Panc1 (cell line): ENCODE data around the gene VWA5B2. TPM values are rescaled to one million over a fixed set of nuclear protein-coding genes. Genes with fewer than 3 reads are reported as not detected.

Experiments used
- ATAC-seq: fragments of 200-7000 bp; cut with Tn5 transposase; 2 replicates; pipeline ENCODE4 v1.9.1; 2020; ENCODE audit warnings: mild to moderate bottlenecking, moderate library complexity
- BruUV-seq: library from RNA; stranded (reverse); fragments of 400-500 nt; replicated peaks from 2 replicates; lab custom pipeline; 2021; lab: Mats Ljungman, UMichigan
- CTCF ChIA-PET: fragments of 300-600 bp; sonication (Branson Sonifier 250); formaldehyde crosslinking; loops from one replicate; lab custom pipeline; 2022; ENCODE audit warnings: antibody characterized with exemption; lab: Charles Lee
- POLR2A ChIA-PET: fragments of 300-600 bp; sonication (Branson Sonifier 250); formaldehyde crosslinking; loops from one replicate; lab custom pipeline; 2022; ENCODE audit warnings: antibody characterized with exemption; lab: Charles Lee
- DNase-seq: peaks from one replicate; pipeline ENCODE4 v3.0.0-alpha.2; 2010; ENCODE audit warnings: low read depth, low spot score
- H3K27ac ChIP-seq: 2 replicates; pipeline ENCODE4 v1.5.1; 2011; ENCODE audit warnings: mild to moderate bottlenecking, low read length, inconsistent platforms
- H3K27me3 ChIP-seq: fragments of 200-500 bp; sonication (Bioruptor generic); 2 replicates; pipeline ENCODE4 v1.6.0; 2014; ENCODE audit warnings: low read length, inconsistent platforms; ENCODE audit not compliant: control insufficient read depth, insufficient read depth
- H3K36me3 ChIP-seq: fragments of 200-500 bp; sonication (Bioruptor generic); 2 replicates; pipeline ENCODE4 v1.5.1; 2014; ENCODE audit warnings: inconsistent platforms, mild to moderate bottlenecking, low read length, moderate library complexity; ENCODE audit not compliant: control insufficient read depth, insufficient read depth
- H3K4me1 ChIP-seq: 2 replicates; pipeline ENCODE4 v1.5.1; 2011; ENCODE audit warnings: inconsistent platforms, mild to moderate bottlenecking, low read length, moderate library complexity; ENCODE audit not compliant: control insufficient read depth, insufficient read depth
- H3K4me3 ChIP-seq, 2 experiments: 2 replicates each; pipeline ENCODE4 v1.5.1; 2011 to 2012; ENCODE audit warnings: low read depth in 2 of 2, low read length in 2 of 2, mild to moderate bottlenecking in 2 of 2, inconsistent platforms in 1 of 2, moderate library complexity in 1 of 2
- H3K9me3 ChIP-seq: fragments of 200-500 bp; sonication (Bioruptor generic); 2 replicates; pipeline ENCODE4 v1.5.1; 2014; ENCODE audit warnings: low read depth, mild to moderate bottlenecking, inconsistent platforms, low read length, moderate library complexity; ENCODE audit not compliant: control insufficient read depth, insufficient read depth
- CTCF ChIP-seq: fragments of 450-650 bp; IDR thresholded peaks from 2 replicates; pipeline ENCODE4 v1.5.1; 2017; ENCODE audit warnings: mild to moderate bottlenecking
- POLR2AphosphoS5 ChIP-seq: IDR thresholded peaks from 2 replicates; pipeline ENCODE4 v1.6.1; 2012; ENCODE audit warnings: mild to moderate bottlenecking, low read depth, low read length, moderate library complexity
- REST ChIP-seq, 2 experiments: IDR thresholded peaks; 2 replicates each; pipeline ENCODE4 v1.6.1; 2011 to 2012; ENCODE audit warnings: low read depth in 2 of 2, control low read depth in 1 of 2, low read length in 1 of 2, mild to moderate bottlenecking in 1 of 2, moderate library complexity in 1 of 2; ENCODE audit not compliant: insufficient read depth in 1 of 2
- SIN3A ChIP-seq: IDR thresholded peaks from 2 replicates; pipeline ENCODE4 v1.6.1; 2012; ENCODE audit warnings: low read depth, mild to moderate bottlenecking, low read length, moderate library complexity, borderline replicate concordance; ENCODE audit not compliant: insufficient read depth
- TCF7L2 ChIP-seq: IDR thresholded peaks from 2 replicates; pipeline ENCODE4 v1.6.1; 2011; ENCODE audit warnings: mild to moderate bottlenecking, low read depth, low read length, inconsistent platforms
- in situ Hi-C: cut with HindIII; loops from 2 replicates; pipeline ENCODE4 v1.10.0; 2016; ENCODE audit warnings: low sequenced_read_pairs, low pct_unique_long_range_greater_than_20kb
- intact Hi-C: fragments of 100-400 bp; cut with micrococcal nuclease; formaldehyde crosslinking; loops from one replicate; pipeline ENCODE4 v1.10.0; 2022; ENCODE audit not compliant: unreplicated experiment
- total RNA-seq: library from RNA; stranded (reverse); gene quantifications from one replicate; pipeline ENCODE4 v1.2.1, GENCODE V29; 2021; ENCODE audit not compliant: unreplicated experiment

Gene VWA5B2
- total RNA-seq, 1 experiment from 2014 or later, result 0.28 TPM

- peaks cover 6% of the 10 kb centered on the region for H3K4me1 ChIP-seq
- TF ChIP-seq CTCF (no peak), REST (IDR thresholded peaks at IDR 0.05; ENCODE audit: insufficient read depth in 1 of 2, low read depth in 2 of 2, low read length in 1 of 2) (no peak), SIN3A (no peak), POLR2AphosphoS5 (no peak), TCF7L2 (no peak)
- ChIA-PET CTCF (no interaction called here), POLR2A (no interaction called here)
- no peak overlapping the region for H3K27ac ChIP-seq
- in situ Hi-C loops, result no loop called here
- no peaks in the 10 kb centered on the region for H3K27me3 ChIP-seq
- intact Hi-C loops, result loop anchor here (5.0 kb wide), 1 partner anchor 92 kb away; no protein-coding TSS in a partner anchor
- no peak overlapping the region for H3K4me3 ChIP-seq
- no TSS peak for BruUV-seq
- ATAC-seq, result no peak
- no peak for DNase-seq
- no peaks in the 10 kb centered on the region for H3K36me3 ChIP-seq
- H3K9me3 ChIP-seq, result no peaks in the 10 kb centered on the region
Observed at GRCh38 chr3:184239708-184240107, 10.3 kb downstream of the VWA5B2 start.

- intact Hi-C loops, result loop anchor here (5.0 kb wide), 1 partner anchor 93 kb away; no protein-coding TSS in a partner anchor
- TF ChIP-seq REST (IDR thresholded peaks at IDR 0.05; ENCODE audit: insufficient read depth in 1 of 2, low read depth in 2 of 2, low read length in 1 of 2) (peak; percentile 95 to 98), CTCF (no peak)
- in situ Hi-C loops, result no loop called here
- Histone ChIP-seq H3K36me3 (peaks cover 2% of the 10 kb centered on the region; the same call in 1 of the 2 replicates), H3K4me3 (no peak overlapping the region), H3K27ac (no peak overlapping the region), H3K9me3 (no peaks in the 10 kb centered on the region), H3K4me1 (peaks cover 6% of the 10 kb centered on the region), H3K27me3 (no peaks in the 10 kb centered on the region)
- POLR2A ChIA-PET, result no interaction called here
- BruUV-seq, result no TSS peak
- DNase-seq (no peak), ATAC-seq (0 out of 2 replicates have a peak, but pooled peaks have one; percentile 7)
- CTCF ChIA-PET, result interaction anchor here (1.4 kb wide), 1 partner anchor 13 kb away, joined by 7 read pairs; no protein-coding TSS in a partner anchor
Observed at GRCh38 chr3:184240384-184241140, 11.2 kb downstream of the VWA5B2 start.
